Measurements from ENCODE around the gene PDCD10.

Gene PDCD10

DNA sequence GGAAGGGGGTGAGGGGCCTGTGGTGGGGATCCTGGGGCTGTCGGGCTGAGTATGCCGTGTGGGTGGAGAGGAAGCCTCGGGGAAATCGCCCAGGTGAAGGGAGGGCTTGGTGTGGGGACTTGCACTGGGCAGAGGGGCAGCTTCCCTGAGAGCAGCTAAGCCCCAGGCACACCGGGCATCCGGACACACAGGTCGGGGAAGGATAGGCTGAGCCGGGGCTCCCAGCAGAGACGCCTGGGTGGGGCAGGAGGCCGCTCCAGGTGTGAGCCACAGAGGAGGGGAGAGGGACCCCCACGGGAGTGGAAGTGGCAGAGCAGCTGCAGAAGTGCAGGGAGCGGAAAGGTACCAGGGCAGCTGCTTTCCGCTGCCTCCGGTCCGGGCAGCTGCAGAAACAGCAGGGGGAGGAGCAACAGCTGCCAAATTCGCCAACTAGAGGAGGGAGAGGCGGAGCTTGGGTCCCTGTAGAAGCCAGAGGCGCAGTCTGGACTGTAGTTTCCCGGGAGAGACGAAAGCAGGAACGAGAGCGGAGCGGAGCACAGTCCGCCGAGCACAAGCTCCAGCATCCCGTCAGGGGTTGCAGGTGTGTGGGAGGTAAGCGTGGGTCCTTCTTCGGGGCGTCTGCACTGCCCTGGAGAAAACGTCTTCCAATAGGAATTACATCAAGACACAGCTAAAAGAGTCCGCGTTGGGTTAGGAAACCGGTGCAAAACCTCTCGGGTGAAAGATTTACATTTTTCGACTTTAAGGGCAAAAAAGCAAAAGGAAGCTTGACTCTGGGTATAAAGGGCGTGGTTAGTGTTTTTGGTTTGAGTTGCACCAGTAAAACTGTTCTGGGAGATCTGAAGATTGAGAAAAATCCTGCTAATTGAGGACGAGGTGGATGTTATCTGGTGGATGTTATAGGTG is 794 bp upstream of the PDCD10 start, which contains the start of gene SERPINI1:
Gene SERPINI1 (plus strand): TSS at position 489 of the 906 bp plus-strand sequence. CDS start 53,408 bp downstream, outside the sequence.
- DNase-seq (ENCODE audit: low spot score), result peak; percentile 25

DNA sequence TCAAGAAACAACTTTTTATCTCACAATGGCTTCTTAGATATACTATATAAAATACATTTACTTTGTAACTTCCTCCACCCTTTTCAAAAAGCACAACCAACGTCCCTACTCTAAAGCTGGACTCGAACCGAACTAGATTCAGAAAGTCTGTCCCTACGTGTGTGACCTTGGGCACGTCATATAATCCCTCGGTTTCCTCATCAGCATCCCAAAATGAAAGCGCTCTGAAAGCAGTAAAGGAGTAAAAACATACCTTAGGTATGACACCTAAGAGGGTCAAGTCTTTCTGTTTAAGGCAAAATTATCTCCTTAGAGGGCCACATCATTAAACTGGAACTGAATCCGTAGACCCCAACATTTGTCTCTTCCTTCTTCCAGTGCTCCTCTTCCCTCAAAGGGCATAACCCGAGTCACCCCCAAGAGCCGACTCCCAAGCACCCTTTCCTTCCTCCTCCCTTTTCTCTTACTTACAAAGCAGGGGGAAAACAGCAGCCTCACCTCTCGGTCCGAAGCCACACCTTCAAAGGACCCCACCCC is 663 bp downstream of the PDCD10 start:
- no peak for DNase-seq (ENCODE audit: low spot score)

GRCh38 chr3:167732313-167733065 is 2.2 kb downstream of the PDCD10 start:
- no peak for DNase-seq (ENCODE audit: low spot score)

GRCh38 chr3:167731393-167731792 is 3.3 kb downstream of the PDCD10 start:
- DNase-seq (ENCODE audit: low spot score), result no peak

DNA sequence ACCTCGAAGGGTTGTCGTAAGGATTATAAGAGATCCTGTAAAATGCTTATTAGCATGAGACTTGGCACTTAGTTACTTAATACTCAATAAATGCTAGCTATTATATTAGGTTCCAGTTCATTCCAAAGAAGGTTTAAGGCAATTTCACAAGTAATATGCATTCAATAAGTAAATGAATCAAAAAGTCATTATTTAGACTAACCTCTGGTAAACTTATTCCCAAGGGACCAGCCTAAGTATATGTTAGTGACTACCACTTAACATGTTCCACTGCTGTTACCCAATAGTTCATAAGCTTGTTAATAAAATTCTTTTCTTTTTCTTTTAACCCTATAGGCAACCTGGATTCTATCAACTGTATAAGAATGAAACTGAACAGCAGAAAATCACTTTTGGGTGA is 5.1 kb downstream of the PDCD10 start:
- DNase-seq (ENCODE audit: low spot score), result no peak

DNA sequence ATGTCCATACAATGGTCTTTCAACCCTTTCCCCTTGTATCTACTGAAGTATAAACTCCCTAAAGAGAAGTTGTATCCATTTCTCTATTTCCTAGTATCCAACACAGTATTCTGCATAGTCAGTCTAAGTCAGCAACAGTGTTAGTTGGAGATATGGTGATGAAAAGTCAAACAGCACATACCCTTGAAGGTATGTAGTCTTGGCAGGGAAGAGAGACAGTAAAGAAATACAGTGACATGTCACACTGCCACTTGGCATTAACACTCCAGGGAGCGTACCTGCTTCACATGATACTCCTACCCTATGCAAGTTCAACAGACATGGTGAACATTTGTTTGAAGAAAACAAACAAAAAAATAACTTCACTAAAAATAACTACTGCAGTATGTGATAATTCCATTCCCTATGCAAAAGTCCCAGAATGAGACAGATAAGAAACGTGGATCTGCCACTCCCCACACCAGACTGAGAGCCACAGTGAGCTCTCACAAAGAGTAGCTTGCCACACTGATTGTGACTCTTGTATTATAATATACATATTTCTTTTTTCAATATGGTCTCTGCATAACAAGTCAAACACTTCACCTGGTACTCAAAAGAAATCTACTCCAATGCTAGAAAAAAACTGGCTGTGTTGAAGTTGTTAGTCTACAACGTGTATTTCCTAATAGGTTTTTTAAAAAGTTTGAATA is 5.9 kb downstream of the PDCD10 start:
- DNase-seq (ENCODE audit: low spot score), result no peak

- DNase-seq (ENCODE audit: low spot score), result no peak
These were observed 6.5 kb downstream of the PDCD10 start for GRCh38 chr3:167728176-167728575.

GRCh38 chr3:167723872-167724271 is 10.8 kb downstream of the PDCD10 start:
- no peak for DNase-seq (ENCODE audit: low spot score)

DNA sequence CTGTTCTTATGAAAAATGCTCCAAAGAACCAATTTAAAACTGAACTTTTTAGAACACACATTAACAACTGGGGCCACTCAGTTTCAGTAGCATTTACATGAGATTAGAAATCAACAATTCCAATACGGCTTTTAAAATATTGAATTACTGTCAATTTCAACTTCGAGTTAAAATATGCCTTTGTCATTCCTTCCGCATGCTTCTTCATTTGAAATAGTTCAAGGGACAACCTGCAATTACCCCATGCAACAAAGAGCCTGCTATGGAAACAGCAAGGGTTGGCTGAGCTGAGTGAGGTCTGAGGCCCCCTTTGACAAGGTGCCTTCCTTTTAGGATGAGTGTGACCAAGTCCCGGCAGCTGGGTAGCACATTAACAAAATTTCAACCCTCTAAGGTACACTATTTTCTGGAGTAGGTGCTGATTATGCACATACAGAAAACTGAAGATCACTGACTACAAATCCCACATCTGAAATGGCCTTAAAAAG is 11.6 kb downstream of the PDCD10 start:
- DNase-seq (ENCODE audit: low spot score), result no peak

DNA sequence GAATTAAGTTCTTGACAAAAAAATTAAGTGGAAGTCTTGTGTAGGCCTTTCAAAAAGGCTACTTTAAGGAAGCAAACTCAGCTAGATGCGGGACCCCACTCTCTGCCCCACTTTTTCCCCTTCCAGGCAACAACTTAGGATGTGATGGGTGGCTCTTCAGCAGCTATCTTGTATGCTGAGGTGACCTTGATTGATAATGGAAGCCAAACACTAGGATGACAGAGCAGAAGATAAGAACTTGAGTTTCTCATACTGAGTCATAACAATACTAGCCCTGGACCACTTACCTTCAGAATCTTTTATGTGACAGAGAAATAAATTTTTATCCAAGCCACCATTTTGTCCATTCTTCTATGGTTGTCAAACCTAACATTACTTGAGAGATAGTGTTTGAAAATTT is 16.1 kb downstream of the PDCD10 start:
- no peak for DNase-seq (ENCODE audit: low spot score)

DNA sequence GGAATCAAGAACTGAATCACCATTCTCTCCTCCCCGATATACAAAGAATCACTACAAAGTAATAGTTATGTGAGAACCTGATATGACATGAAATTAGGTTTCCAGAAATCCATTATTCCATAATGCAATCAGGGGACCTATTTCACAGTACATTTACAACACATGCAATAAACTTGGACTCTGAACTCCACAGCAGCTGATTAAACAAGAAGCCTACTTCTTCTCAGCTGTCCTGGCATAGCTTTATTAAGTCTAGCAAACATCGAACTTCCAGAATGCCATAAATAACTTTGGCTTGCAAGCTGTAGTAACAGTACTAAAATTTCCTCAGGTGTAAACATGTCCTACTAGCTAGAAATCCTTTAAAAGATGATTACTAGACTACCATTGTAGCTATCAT is 17.8 kb downstream of the PDCD10 start:
- DNase-seq (ENCODE audit: low spot score), result no peak

GRCh38 chr3:167714871-167715270 is 19.8 kb downstream of the PDCD10 start:
- DNase-seq (ENCODE audit: low spot score), result no peak

- no peak for DNase-seq (ENCODE audit: low spot score)
These were observed 22.2 kb downstream of the PDCD10 start for GRCh38 chr3:167712445-167712844.

GRCh38 chr3:167711439-167711838 is 23.3 kb downstream of the PDCD10 start:
- DNase-seq (ENCODE audit: low spot score), result no peak

DNA sequence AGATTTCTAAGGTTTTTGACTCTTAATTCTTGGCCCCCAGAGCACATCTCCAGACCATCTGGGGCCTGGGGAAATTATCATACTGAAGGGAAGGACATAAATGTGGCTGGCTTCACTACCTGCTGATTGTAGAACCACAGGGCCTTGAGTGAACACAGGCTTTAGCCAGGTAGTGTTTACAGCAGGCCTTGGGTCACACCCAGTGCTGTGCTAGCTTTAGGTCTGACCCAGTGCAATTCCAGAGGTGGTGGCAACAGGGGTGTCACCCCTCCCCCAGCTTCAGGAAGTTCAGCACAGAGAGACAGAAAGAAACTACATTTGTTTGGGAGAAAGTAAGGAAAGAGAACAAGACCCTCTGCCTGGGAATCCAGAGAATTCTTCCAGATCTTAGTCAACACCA is 24.1 kb downstream of the PDCD10 start:
- no peak for DNase-seq (ENCODE audit: low spot score)

- DNase-seq (ENCODE audit: low spot score), result no peak
These were observed 25.0 kb downstream of the PDCD10 start for GRCh38 chr3:167709690-167710089.

GRCh38 chr3:167705840-167706239 is 28.9 kb downstream of the PDCD10 start:
- DNase-seq (ENCODE audit: low spot score), result no peak

DNA sequence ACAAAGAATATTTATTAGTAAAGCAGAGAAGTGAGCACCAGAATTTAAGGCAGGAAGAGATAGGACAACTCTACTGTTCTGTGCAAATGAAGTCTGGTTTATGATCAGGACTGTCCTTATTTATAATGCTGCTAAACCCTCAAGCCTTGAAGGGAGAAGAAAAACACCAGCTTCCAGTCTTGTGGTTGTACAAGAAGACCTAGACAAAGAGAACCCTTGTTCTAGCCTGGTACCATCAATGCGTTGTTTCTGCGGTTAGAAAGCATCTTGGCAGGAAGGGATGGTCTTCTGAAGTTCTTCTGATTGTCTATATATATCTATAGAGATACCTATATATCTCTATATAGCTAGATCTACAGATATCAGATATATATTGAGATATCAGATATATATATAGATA is 33.8 kb downstream of the PDCD10 start:
- no peak for DNase-seq (ENCODE audit: low spot score)

GRCh38 chr3:167700046-167700445 is 34.6 kb downstream of the PDCD10 start:
- DNase-seq (ENCODE audit: low spot score), result no peak

- no peak for DNase-seq (ENCODE audit: low spot score)
These were observed 40.6 kb downstream of the PDCD10 start for GRCh38 chr3:167694121-167694520.

- DNase-seq (ENCODE audit: low spot score), result no peak
These were observed 43.3 kb downstream of the PDCD10 start for GRCh38 chr3:167691366-167691765.

GRCh38 chr3:167684388-167684993 is 50.2 kb downstream of the PDCD10 start:
- no peak for DNase-seq (ENCODE audit: low spot score)

Data from HuH-7.5 (cell line).